GM06990 (cell line): ENCODE results near the gene MTSS2.

Source experiments
- DNase-seq: peaks from one replicate; pipeline ENCODE4 v3.0.0-alpha.2; 2011; ENCODE audit not compliant: insufficient read length; ENCODE audit errors: extremely low read depth
- H3K27me3 ChIP-seq: replicated peaks from 2 replicates; pipeline ENCODE4 v1.6.0; 2011; ENCODE audit warnings: low read length; ENCODE audit not compliant: control insufficient read depth, insufficient read depth
- H3K36me3 ChIP-seq: 2 replicates; pipeline ENCODE4 v1.5.1; 2011; ENCODE audit warnings: low read length; ENCODE audit not compliant: control insufficient read depth, insufficient read depth
- H3K4me3 ChIP-seq: replicated peaks from 2 replicates; pipeline ENCODE4 v1.5.1; 2011; ENCODE audit warnings: low read depth, mild to moderate bottlenecking, control low read depth, low read length
- TF ChIP-seq, protein P1 (sequence below): IDR thresholded peaks from 2 replicates; pipeline ENCODE4 v1.5.1; 2011; ENCODE audit warnings: low read length, control low read depth, mild to moderate bottlenecking, inconsistent platforms; ENCODE audit not compliant: insufficient read depth, poor library complexity, severe bottlenecking

Gene MTSS2

DNA sequence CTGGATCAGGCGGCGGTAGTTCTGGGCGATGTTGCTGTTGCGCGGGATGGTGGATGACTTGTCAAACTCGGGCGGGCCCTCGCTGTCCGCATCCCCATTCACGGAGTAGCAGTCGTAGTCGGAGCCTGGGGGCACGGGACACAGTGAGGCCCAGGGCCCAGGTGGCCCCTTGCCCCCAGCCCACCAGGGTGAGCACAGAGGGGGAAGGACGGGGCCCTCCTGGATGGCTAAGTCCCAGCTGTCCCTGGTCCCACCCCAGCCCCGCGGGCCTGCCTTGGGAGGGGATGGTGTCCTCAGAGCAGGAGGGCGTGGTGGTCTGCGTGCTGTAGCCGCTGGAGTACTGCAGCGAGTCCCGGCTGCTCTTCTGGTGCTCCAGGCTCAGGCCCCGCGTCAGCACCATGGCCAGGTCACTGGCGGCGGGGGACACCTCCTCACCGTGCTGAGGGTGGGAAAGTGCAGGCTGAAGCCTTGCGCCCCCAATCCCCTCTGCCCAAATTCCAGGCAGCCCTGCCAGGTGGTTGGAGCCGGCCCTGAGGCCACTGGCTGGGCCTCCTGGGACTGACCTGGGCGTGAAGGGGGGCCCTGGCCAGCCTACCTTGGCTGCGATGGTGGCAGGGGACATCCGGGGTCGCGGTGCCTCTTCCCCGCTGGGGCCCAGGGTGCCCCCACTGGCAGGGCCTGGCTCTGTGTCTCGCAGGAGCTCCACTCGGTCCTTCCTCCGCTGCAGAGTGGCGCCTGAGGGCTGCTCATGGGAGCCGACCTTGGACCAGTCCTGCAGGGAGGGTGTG lies 21.3 kb downstream of the MTSS2 start:
- no peaks in the 10 kb centered on the region for H3K36me3 ChIP-seq
- TF ChIP-seq, protein P1, sequence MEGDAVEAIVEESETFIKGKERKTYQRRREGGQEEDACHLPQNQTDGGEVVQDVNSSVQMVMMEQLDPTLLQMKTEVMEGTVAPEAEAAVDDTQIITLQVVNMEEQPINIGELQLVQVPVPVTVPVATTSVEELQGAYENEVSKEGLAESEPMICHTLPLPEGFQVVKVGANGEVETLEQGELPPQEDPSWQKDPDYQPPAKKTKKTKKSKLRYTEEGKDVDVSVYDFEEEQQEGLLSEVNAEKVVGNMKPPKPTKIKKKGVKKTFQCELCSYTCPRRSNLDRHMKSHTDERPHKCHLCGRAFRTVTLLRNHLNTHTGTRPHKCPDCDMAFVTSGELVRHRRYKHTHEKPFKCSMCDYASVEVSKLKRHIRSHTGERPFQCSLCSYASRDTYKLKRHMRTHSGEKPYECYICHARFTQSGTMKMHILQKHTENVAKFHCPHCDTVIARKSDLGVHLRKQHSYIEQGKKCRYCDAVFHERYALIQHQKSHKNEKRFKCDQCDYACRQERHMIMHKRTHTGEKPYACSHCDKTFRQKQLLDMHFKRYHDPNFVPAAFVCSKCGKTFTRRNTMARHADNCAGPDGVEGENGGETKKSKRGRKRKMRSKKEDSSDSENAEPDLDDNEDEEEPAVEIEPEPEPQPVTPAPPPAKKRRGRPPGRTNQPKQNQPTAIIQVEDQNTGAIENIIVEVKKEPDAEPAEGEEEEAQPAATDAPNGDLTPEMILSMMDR = no peak
- H3K4me3 ChIP-seq = no peak overlapping the region
- no peaks in the 10 kb centered on the region for H3K27me3 ChIP-seq
- no peak for DNase-seq

GRCh38 chr16:70663524-70664324 lies 22.1 kb downstream of the MTSS2 start:
- H3K4me3 ChIP-seq = no peak overlapping the region

GRCh38 chr16:70662991-70663523 lies 22.8 kb downstream of the MTSS2 start:
- no peak for DNase-seq
- Histone ChIP-seq H3K36me3 (no peaks in the 10 kb centered on the region), H3K4me3 (no peak overlapping the region), H3K27me3 (no peaks in the 10 kb centered on the region)
- TF ChIP-seq, protein P1 = no peak

More at GRCh38 chr16:70663524-70664324, 22.1 kb downstream of the MTSS2 start:
- Histone ChIP-seq H3K27me3 (no peaks in the 10 kb centered on the region), H3K36me3 (no peaks in the 10 kb centered on the region)
- no peak for DNase-seq
- TF ChIP-seq, protein P1 = no peak

DNA sequence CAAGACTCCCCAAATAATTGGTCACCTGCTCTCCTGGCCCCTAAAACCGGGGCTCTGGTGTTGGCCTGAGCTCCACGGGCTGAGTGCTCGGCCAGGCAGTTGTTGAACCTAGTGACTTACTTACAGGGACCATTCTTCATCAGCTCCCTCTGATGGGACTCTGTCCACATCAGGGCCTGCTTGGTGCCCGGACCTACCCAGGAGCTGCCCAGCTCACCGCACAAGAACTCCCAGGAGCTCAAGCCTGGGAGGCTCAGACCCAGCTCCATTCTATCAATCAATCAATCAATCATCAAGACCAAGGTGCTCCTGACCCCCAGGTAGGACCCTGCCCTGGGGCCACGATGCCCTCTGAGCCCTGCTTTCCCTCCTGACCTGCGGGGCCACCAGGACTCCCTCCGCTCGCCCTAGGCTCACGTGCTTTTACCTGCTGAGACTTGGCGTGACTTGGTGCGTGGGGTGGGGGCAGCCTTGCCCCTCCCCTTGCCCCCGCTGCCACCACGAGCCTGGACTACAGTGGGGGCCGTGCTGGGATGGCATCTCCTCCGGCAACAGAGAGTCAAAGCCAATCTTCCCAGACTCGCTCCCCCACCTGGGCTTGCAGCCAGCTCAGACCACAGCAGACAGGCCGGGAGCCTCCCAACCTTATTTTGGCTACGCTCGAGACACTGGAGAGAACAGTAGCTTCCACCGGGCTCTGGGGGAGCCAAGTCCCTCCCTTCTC lies 23.8 kb downstream of the MTSS2 start:
- DNase-seq = no peak
- H3K27me3 ChIP-seq = no peaks in the 10 kb centered on the region
- H3K4me3 ChIP-seq = no peak overlapping the region
- H3K36me3 ChIP-seq = no peaks in the 10 kb centered on the region
- TF ChIP-seq, protein P1 = no peak

DNA sequence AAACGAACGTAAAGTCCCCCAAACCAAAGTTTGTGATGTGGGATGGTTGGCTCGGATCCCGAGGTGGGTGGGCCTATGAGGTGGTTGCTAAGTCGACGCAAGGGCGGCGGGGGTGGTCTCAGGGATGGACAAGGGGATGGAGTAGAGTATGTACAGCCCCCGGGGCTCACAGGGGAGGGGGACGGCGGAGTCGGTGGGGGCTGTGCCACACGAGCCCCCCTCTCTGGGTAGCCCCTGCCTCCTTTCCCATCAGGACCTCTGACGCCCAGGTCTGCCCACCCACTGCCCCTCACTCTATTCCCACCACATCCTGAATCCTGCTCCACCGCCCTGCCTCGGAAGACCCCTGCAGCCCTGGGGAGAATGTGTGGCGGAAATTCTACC lies 24.3 kb downstream of the MTSS2 start:
- DNase-seq = no peak
- Histone ChIP-seq H3K36me3 (no peaks in the 10 kb centered on the region), H3K4me3 (no peak overlapping the region), H3K27me3 (no peaks in the 10 kb centered on the region)
- TF ChIP-seq, protein P1 = no peak
